Mesenchymal stem cell (in vitro differentiated cells and primary cell): ENCODE measurements around the gene RPL18.

Experiments used
- DNase-seq: peaks from one replicate; pipeline ENCODE4 v3.0.0-alpha.2; 2013
- H2AFZ ChIP-seq: one replicate; pipeline ENCODE4 v1.6.1; 2013; ENCODE audit warnings: low read depth, mild to moderate bottlenecking, control low read depth, inconsistent platforms, low read length, moderate library complexity
- H2AK5ac ChIP-seq: 2 replicates; pipeline ENCODE4 v1.6.1; 2013; ENCODE audit warnings: low read length, moderate library complexity, mild to moderate bottlenecking, inconsistent platforms; ENCODE audit not compliant: severe bottlenecking
- H2BK120ac ChIP-seq: one replicate; pipeline ENCODE4 v1.6.1; 2013; ENCODE audit warnings: low read depth, mild to moderate bottlenecking, inconsistent platforms, low read length, moderate library complexity
- H2BK12ac ChIP-seq, 2 experiments: one replicate each; pipeline ENCODE4 v1.6.1; 2013; ENCODE audit warnings: inconsistent platforms in 2 of 2, low read length in 2 of 2, mild to moderate bottlenecking in 2 of 2, moderate library complexity in 2 of 2, control low read depth in 1 of 2
- H2BK15ac ChIP-seq: one replicate; pipeline ENCODE4 v1.6.1; 2013; ENCODE audit warnings: mild to moderate bottlenecking, low read depth, inconsistent platforms; ENCODE audit not compliant: poor library complexity, severe bottlenecking
- H2BK5ac ChIP-seq: 2 replicates; pipeline ENCODE4 v1.6.1; 2013; ENCODE audit warnings: low read depth, mild to moderate bottlenecking, low read length, control low read depth, inconsistent platforms; ENCODE audit not compliant: poor library complexity, severe bottlenecking
- H3K14ac ChIP-seq, 2 experiments: one replicate each; pipeline ENCODE4 v1.6.1; 2013; ENCODE audit warnings: inconsistent platforms in 2 of 2, low read length in 2 of 2, control low read depth in 1 of 2, mild to moderate bottlenecking in 1 of 2, moderate library complexity in 1 of 2
- H3K18ac ChIP-seq, 2 experiments: one replicate each; pipeline ENCODE4 v1.6.1; 2013; ENCODE audit warnings: inconsistent platforms in 2 of 2, low read length in 2 of 2, control low read depth in 1 of 2, low read depth in 1 of 2, mild to moderate bottlenecking in 1 of 2
- H3K23ac ChIP-seq, 2 experiments: one replicate each; pipeline ENCODE4 v1.6.1; 2013; ENCODE audit warnings: inconsistent platforms in 2 of 2, low read length in 2 of 2, mild to moderate bottlenecking in 2 of 2, moderate library complexity in 2 of 2, control low read depth in 1 of 2
- H3K27ac ChIP-seq: 2 replicates; pipeline ENCODE4 v1.5.1; 2013; ENCODE audit warnings: mild to moderate bottlenecking, moderate library complexity, low read length, control low read depth, inconsistent platforms; ENCODE audit not compliant: poor library complexity, severe bottlenecking
- H3K27me3 ChIP-seq, 2 experiments: 2 replicates each; pipeline versions ENCODE4 v1.6.1 to v1.7.0; 2013; ENCODE audit warnings: low read length in 2 of 2, mild to moderate bottlenecking in 2 of 2, moderate library complexity in 2 of 2, control low read depth in 1 of 2, inconsistent platforms in 1 of 2; ENCODE audit not compliant: control insufficient read depth in 1 of 2, insufficient read depth in 1 of 2
- H3K36me3 ChIP-seq, 2 experiments: 2 replicates each; pipeline versions ENCODE4 v1.6.1 to v1.7.0; 2013; ENCODE audit warnings: low read length in 2 of 2, control low read depth in 1 of 2, inconsistent platforms in 1 of 2, low read depth in 1 of 2, mild to moderate bottlenecking in 1 of 2; ENCODE audit not compliant: insufficient read depth in 2 of 2, control insufficient read depth in 1 of 2
- H3K4ac ChIP-seq, 2 experiments: one replicate each; pipeline ENCODE4 v1.6.1; 2013; ENCODE audit warnings: inconsistent platforms in 2 of 2, low read length in 2 of 2, mild to moderate bottlenecking in 2 of 2, moderate library complexity in 2 of 2, control low read depth in 1 of 2, low read depth in 1 of 2
- H3K4me1 ChIP-seq: 2 replicates; pipeline ENCODE4 v1.6.1; 2013; ENCODE audit warnings: low read depth, low read length, control low read depth; ENCODE audit not compliant: control insufficient read depth, insufficient read depth
- H3K4me2 ChIP-seq: 2 replicates; pipeline ENCODE4 v1.6.1; 2013; ENCODE audit warnings: low read length, mild to moderate bottlenecking, inconsistent platforms; ENCODE audit not compliant: poor library complexity, severe bottlenecking
- H3K4me3 ChIP-seq, 2 experiments: 2 replicates each; pipeline versions ENCODE4 v1.5.1 to v1.7.0; 2013; ENCODE audit warnings: low read length in 2 of 2, mild to moderate bottlenecking in 2 of 2, control low read depth in 1 of 2, low read depth in 1 of 2; ENCODE audit not compliant: insufficient read depth in 1 of 2
- H3K79me1 ChIP-seq: replicated peaks from 2 replicates; pipeline ENCODE4 v1.6.1; 2013; ENCODE audit warnings: mild to moderate bottlenecking, control low read depth, low read length, inconsistent platforms; ENCODE audit not compliant: poor library complexity, severe bottlenecking
- H3K9ac ChIP-seq: 2 replicates; pipeline ENCODE4 v1.7.0; 2013; ENCODE audit warnings: mild to moderate bottlenecking, low read length, moderate library complexity
- H3K9me3 ChIP-seq: 2 replicates; pipeline ENCODE4 v1.7.0; 2013; ENCODE audit warnings: mild to moderate bottlenecking, low read length; ENCODE audit not compliant: control insufficient read depth
- H4K8ac ChIP-seq: one replicate; pipeline ENCODE4 v1.6.1; 2013; ENCODE audit warnings: inconsistent platforms, mild to moderate bottlenecking, low read length, moderate library complexity
- H4K91ac ChIP-seq: one replicate; pipeline ENCODE4 v1.6.1; 2013; ENCODE audit warnings: mild to moderate bottlenecking, low read length, inconsistent platforms
- WGBS: methylation state at CpG from one replicate; pipeline ENCODE4 v1.1.7; 2013; ENCODE audit warnings: mixed read lengths; 5-methylcytosine and 5-hydroxymethylcytosine counted together

RPL18 gene

DNA sequence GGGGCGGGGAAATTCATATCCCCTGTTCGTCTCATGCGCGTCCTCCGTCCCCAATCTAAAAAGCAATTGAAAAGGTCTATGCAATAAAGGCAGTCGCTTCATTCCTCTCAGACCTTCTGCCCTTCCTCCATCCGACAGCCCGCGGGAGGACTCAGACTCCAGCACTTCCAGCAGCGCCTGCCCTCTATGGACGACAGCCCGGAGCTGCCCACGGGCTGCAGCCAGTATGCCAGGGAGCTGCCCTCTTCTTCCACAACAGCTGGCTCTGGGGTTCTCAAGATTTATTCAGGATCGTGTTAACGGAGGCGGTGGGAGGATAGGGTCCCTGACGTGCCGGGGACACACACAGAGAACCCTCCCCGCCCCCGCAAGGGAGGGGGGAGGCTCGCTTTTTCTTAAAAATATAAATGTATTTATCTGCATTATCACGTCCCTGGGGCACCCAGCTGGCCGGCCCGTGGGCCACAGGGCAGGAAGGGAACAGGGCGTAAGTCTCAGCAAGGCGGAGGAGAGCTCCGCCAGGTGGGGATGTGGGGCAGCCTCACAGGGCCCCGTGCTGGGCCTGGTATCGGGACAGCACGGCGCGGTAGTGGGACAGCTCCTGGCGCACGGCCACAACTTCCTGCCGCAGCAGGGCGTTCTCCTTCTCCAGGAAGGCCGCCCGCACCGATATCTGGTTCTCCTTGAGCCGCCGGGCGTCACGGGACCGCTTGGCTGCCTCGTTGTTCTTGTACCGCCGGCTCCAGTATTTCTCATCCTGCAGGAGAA lies 11.5 kb upstream of the RPL18 start:
- Histone ChIP-seq H4K91ac (peak overlapping the region; percentile 71), H3K4me2 (peak overlapping the region; percentile 59), H3K4ac (peak overlapping the region; percentile 10 to 40), H2AFZ (peak overlapping the region; percentile 6), H3K4me1 (peaks cover 54% of the 10 kb centered on the region), H2BK15ac (peak overlapping the region; percentile 50), H3K79me1 (peaks cover 5% of the 10 kb centered on the region), H3K4me3 (no peak overlapping the region), H2BK120ac (peak overlapping the region; percentile 76), H3K14ac (peak overlapping the region in 1 of 2 experiments; percentile 31), H3K9me3 (no peaks in the 10 kb centered on the region), H3K36me3 (peaks cover 29 to 40% of the 10 kb centered on the region in 2 experiments), H4K8ac (peak overlapping the region; percentile 85), H3K18ac (peak overlapping the region; percentile 57 to 77), H2BK5ac (no peak overlapping the region), H3K27ac (no peak overlapping the region), H2AK5ac (no peak overlapping the region), H3K27me3 (no peaks in the 10 kb centered on the region), H2BK12ac (peak overlapping the region; percentile 30 to 57), H3K23ac (peak overlapping the region in 1 of 2 experiments; percentile 86), H3K9ac (no peak overlapping the region)
- 5% methylated on average over 39 of the region's 47 CpGs for WGBS
- DNase-seq, result peak; percentile 73

DNA sequence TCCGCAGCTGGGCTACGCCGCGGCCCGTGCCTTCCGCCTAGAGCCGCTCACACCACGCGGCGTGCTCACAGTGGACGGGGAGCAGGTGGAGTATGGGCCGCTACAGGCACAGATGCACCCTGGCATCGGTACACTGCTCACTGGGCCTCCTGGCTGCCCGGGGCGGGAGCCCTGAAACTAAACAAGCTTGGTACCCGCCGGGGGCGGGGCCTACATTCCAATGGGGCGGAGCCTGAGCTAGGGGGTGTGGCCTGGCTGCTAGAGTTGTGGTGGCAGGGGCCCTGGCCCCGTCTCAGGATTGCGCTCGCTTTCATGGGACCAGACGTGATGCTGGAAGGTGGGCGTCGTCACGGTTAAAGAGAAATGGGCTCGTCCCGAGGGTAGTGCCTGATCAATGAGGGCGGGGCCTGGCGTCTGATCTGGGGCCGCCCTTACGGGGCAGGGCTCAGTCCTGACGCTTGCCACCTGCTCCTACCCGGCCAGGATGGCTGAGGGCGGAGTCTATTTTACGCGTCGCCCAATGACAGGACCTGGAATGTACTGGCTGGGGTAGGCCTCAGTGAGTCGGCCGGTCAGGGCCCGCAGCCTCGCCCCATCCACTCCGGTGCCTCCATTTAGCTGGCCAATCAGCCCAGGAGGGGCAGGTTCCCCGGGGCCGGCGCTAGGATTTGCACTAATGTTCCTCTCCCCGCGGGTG lies 10.8 kb upstream of the RPL18 start:
- Histone ChIP-seq H2BK5ac (no peak overlapping the region), H4K8ac (peak overlapping the region; percentile 85), H2BK15ac (peak overlapping the region; percentile 30), H3K4me3 (no peak overlapping the region), H3K27ac (no peak overlapping the region), H3K23ac (no peak overlapping the region), H3K14ac (no peak overlapping the region), H3K27me3 (no peaks in the 10 kb centered on the region), H3K4me1 (peaks cover 51% of the 10 kb centered on the region), H3K79me1 (peaks cover 11% of the 10 kb centered on the region), H2AFZ (no peak overlapping the region), H4K91ac (peak overlapping the region; percentile 56), H3K4ac (peak overlapping the region; percentile 3 to 46), H2BK120ac (peak overlapping the region; percentile 76), H2BK12ac (peak overlapping the region; percentile 51 to 57), H3K9me3 (no peaks in the 10 kb centered on the region), H3K4me2 (no peak overlapping the region), H3K18ac (peak overlapping the region; percentile 46 to 49), H2AK5ac (no peak overlapping the region), H3K36me3 (peaks cover 29 to 40% of the 10 kb centered on the region in 2 experiments), H3K9ac (no peak overlapping the region)
- peak; percentile 71 for DNase-seq
- 40% methylated on average over 48 of the region's 48 CpGs for WGBS

DNA sequence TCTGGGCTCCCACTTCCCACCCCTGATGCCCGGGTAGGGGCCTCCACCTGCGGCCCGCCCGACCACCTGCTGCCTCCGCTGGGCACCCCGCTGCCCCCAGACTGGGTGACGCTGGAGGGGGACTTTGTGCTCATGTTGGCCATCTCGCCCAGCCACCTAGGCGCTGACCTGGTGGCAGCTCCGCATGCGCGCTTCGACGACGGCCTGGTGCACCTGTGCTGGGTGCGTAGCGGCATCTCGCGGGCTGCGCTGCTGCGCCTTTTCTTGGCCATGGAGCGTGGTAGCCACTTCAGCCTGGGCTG lies 10.3 kb upstream of the RPL18 start:
- H4K91ac ChIP-seq, result no peak overlapping the region
- no peak overlapping the region for H3K4me2 ChIP-seq
- peaks cover 29 to 40% of the 10 kb centered on the region in 2 experiments for H3K36me3 ChIP-seq
- no peak overlapping the region for H3K23ac ChIP-seq
- H2AK5ac ChIP-seq, result no peak overlapping the region
- H3K14ac ChIP-seq, result no peak overlapping the region
- H3K4me1 ChIP-seq, result peaks cover 52% of the 10 kb centered on the region
- no peak overlapping the region for H3K4me3 ChIP-seq
- H3K27me3 ChIP-seq, result no peaks in the 10 kb centered on the region
- peak overlapping the region in 1 of 2 experiments; percentile 22 for H3K4ac ChIP-seq
- no peak overlapping the region for H3K27ac ChIP-seq
- no peak for DNase-seq
- H3K18ac ChIP-seq, result peak overlapping the region in 1 of 2 experiments; percentile 49
- H3K9ac ChIP-seq, result no peak overlapping the region
- H4K8ac ChIP-seq, result no peak overlapping the region
- WGBS, result 97% methylated on average over 22 of the region's 22 CpGs
- H2AFZ ChIP-seq, result no peak overlapping the region
- H2BK12ac ChIP-seq, result peak overlapping the region in 1 of 2 experiments; percentile 42
- no peak overlapping the region for H2BK120ac ChIP-seq
- no peak overlapping the region for H2BK15ac ChIP-seq
- no peak overlapping the region for H2BK5ac ChIP-seq
- H3K9me3 ChIP-seq, result no peaks in the 10 kb centered on the region
- peaks cover 11% of the 10 kb centered on the region for H3K79me1 ChIP-seq
